Neural cell (in vitro differentiated cells): ENCODE data around the gene ATP11C. TPM values are rescaled to one million over a fixed set of nuclear protein-coding genes. Genes with fewer than 3 reads are reported as not detected.

Experiments
- H2AFZ ChIP-seq: fragments of 200-600, 300-800 bp; sonication (generic), shearing (Covaris generic); 2 replicates; pipeline ENCODE4 v1.6.0; 2014; ENCODE audit warnings: low read depth, mild to moderate bottlenecking, antibody characterized with exemption, low read length, moderate library complexity
- H3F3A ChIP-seq: fragments of 200-600 bp; shearing (Covaris generic); 2 replicates; pipeline ENCODE4 v1.6.1; 2016; ENCODE audit warnings: mild to moderate bottlenecking, moderate library complexity, mixed read lengths, antibody characterized with exemption, low read length; ENCODE audit not compliant: insufficient read depth, poor library complexity, severe bottlenecking
- H3K27ac ChIP-seq: fragments of 200-600, 300-800 bp; sonication (generic), shearing (Covaris generic); 2 replicates; pipeline ENCODE4 v1.5.1; 2014; ENCODE audit warnings: mild to moderate bottlenecking, low read length, moderate library complexity
- H3K27me3 ChIP-seq: fragments of 300-800, 200-600 bp; sonication (generic), shearing (Covaris generic); 2 replicates; pipeline ENCODE4 v1.6.0; 2014; ENCODE audit warnings: mild to moderate bottlenecking, low read depth, low read length, moderate library complexity; ENCODE audit not compliant: insufficient read depth
- H3K36me3 ChIP-seq: fragments of 300-800, 200-600 bp; sonication (generic), shearing (Covaris generic); 2 replicates; pipeline ENCODE4 v1.5.1; 2014; ENCODE audit warnings: mild to moderate bottlenecking, antibody characterized with exemption, low read length, moderate library complexity; ENCODE audit not compliant: insufficient read depth
- H3K4me2 ChIP-seq: fragments of 300-800, 200-600 bp; sonication (generic), shearing (Covaris generic); 2 replicates; pipeline ENCODE4 v1.6.0; 2014; ENCODE audit warnings: mild to moderate bottlenecking, low read length
- H3K4me3 ChIP-seq: fragments of 300-800, 200-600 bp; sonication (generic), shearing (Covaris generic); 2 replicates; pipeline ENCODE4 v1.5.1; 2014; ENCODE audit warnings: mild to moderate bottlenecking, low read length, moderate library complexity
- H3K79me2 ChIP-seq: fragments of 200-600 bp; shearing (Covaris generic); replicated peaks from 2 replicates; pipeline ENCODE4 v1.6.0; 2014; ENCODE audit warnings: mild to moderate bottlenecking, low read length, moderate library complexity; ENCODE audit not compliant: insufficient read depth
- H3K9ac ChIP-seq: fragments of 300-800, 200-600 bp; sonication (generic), shearing (Covaris generic); 2 replicates; pipeline ENCODE4 v1.6.1; 2016; ENCODE audit warnings: mild to moderate bottlenecking, low read length, mixed read lengths
- H3K9me2 ChIP-seq: fragments of 200-600 bp; shearing (Covaris generic); 2 replicates; pipeline ENCODE4 v1.6.1; 2016; ENCODE audit warnings: mild to moderate bottlenecking, low read length, mixed read lengths; ENCODE audit not compliant: insufficient read depth
- H3K9me3 ChIP-seq: fragments of 200-600, 300-800 bp; sonication (generic), shearing (Covaris generic); 2 replicates; pipeline ENCODE4 v1.6.1; 2016; ENCODE audit warnings: mild to moderate bottlenecking, mixed run types, low read length, moderate library complexity, mixed read lengths
- H4K20me1 ChIP-seq: fragments of 200-600 bp; shearing (Covaris generic); 2 replicates; pipeline ENCODE4 v1.6.1; 2016; ENCODE audit warnings: mild to moderate bottlenecking, mixed run types; ENCODE audit not compliant: insufficient read depth
- EP300 ChIP-seq: fragments of 450-650 bp; conservative IDR thresholded peaks from 2 replicates; pipeline ENCODE4 v1.6.1; 2014; ENCODE audit warnings: antibody characterized with exemption, mild to moderate bottlenecking, moderate library complexity; ENCODE audit not compliant: poor library complexity, severe bottlenecking
- EZH2 ChIP-seq: fragments of 200-600, 300-800 bp; shearing (Covaris generic), sonication (generic); IDR thresholded peaks from 2 replicates; pipeline ENCODE4 v1.6.1; 2014; ENCODE audit warnings: antibody characterized with exemption, low read length, borderline replicate concordance, mild to moderate bottlenecking; ENCODE audit not compliant: insufficient read depth, poor library complexity, severe bottlenecking
- MXI1 ChIP-seq: fragments of 450-650 bp; conservative IDR thresholded peaks from 2 replicates; pipeline ENCODE4 v1.6.1; 2014; ENCODE audit warnings: antibody characterized with exemption, mild to moderate bottlenecking; ENCODE audit not compliant: poor library complexity, severe bottlenecking
- POLR2AphosphoS5 ChIP-seq: IDR thresholded peaks from 2 replicates; pipeline ENCODE4 v1.6.1; 2012
- RAD21 ChIP-seq: fragments of 450-650 bp; conservative IDR thresholded peaks from 2 replicates; pipeline ENCODE4 v1.6.1; 2014; ENCODE audit warnings: antibody characterized with exemption, mild to moderate bottlenecking, moderate library complexity
- SMC3 ChIP-seq: fragments of 450-650 bp; conservative IDR thresholded peaks from 2 replicates; pipeline ENCODE4 v1.6.1; 2014; ENCODE audit warnings: antibody characterized with exemption, mild to moderate bottlenecking, moderate library complexity; ENCODE audit not compliant: poor library complexity
- TAF1 ChIP-seq: IDR thresholded peaks from 2 replicates; pipeline ENCODE4 v1.6.1; 2012; ENCODE audit warnings: low read depth
- polyA plus RNA-seq: library from polyadenylated mRNA; depleted of rRNA; stranded (reverse); fragments of >200 nt; gene quantifications from 2 replicates; pipeline ENCODE4 v1.2.3, GENCODE V29; 2014
- TF ChIP-seq, protein P1 (sequence below): fragments of 450-650 bp; IDR thresholded peaks from 2 replicates; pipeline ENCODE4 v1.5.1; 2014; ENCODE audit warnings: antibody characterized with exemption, mild to moderate bottlenecking, moderate library complexity; ENCODE audit not compliant: poor library complexity, severe bottlenecking
- TF ChIP-seq, protein P2 (sequence below): IDR thresholded peaks from 2 replicates; pipeline ENCODE4 v1.6.1; 2012; ENCODE audit warnings: borderline replicate concordance

Gene ATP11C
- polyA plus RNA-seq, 1 donor from 2014 or later: 111 TPM

DNA sequence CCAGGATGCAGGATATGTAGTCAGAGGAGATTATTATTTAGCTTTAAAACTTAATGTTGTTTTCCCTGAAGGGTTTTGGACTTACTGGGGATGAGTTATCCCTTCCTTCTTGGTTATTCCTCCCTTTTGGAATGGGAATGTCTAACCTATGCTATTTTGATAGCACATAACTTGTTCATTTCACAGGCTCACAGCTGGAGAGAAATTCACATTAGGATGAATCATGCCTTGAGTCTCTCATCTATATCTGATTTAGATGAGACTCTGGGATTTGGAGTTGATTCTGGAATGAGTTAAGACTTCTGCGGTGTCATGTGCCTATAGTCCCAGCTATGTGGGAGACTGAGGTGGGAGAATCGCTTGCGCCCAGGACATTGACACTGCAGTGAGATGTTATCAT is 81.1 kb downstream of the ATP11C start:
- Histone ChIP-seq H4K20me1 (no peaks in the 10 kb centered on the region), H3F3A (no peaks in the 10 kb centered on the region), H3K9me2 (no peaks in the 10 kb centered on the region), H3K27ac (no peak overlapping the region), H3K9ac (no peak overlapping the region), H3K4me3 (no peak overlapping the region), H3K9me3 (no peaks in the 10 kb centered on the region), H3K27me3 (no peaks in the 10 kb centered on the region), H3K4me2 (no peak overlapping the region), H2AFZ (no peak overlapping the region), H3K79me2 (no peaks in the 10 kb centered on the region), H3K36me3 (no peaks in the 10 kb centered on the region)
- TF ChIP-seq TAF1 (no peak), EZH2 (no peak), EP300 (no peak), SMC3 (no peak), RAD21 (no peak), MXI1 (no peak)
- TF ChIP-seq, protein P1, sequence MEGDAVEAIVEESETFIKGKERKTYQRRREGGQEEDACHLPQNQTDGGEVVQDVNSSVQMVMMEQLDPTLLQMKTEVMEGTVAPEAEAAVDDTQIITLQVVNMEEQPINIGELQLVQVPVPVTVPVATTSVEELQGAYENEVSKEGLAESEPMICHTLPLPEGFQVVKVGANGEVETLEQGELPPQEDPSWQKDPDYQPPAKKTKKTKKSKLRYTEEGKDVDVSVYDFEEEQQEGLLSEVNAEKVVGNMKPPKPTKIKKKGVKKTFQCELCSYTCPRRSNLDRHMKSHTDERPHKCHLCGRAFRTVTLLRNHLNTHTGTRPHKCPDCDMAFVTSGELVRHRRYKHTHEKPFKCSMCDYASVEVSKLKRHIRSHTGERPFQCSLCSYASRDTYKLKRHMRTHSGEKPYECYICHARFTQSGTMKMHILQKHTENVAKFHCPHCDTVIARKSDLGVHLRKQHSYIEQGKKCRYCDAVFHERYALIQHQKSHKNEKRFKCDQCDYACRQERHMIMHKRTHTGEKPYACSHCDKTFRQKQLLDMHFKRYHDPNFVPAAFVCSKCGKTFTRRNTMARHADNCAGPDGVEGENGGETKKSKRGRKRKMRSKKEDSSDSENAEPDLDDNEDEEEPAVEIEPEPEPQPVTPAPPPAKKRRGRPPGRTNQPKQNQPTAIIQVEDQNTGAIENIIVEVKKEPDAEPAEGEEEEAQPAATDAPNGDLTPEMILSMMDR: no peak
- TF ChIP-seq, protein P2, sequence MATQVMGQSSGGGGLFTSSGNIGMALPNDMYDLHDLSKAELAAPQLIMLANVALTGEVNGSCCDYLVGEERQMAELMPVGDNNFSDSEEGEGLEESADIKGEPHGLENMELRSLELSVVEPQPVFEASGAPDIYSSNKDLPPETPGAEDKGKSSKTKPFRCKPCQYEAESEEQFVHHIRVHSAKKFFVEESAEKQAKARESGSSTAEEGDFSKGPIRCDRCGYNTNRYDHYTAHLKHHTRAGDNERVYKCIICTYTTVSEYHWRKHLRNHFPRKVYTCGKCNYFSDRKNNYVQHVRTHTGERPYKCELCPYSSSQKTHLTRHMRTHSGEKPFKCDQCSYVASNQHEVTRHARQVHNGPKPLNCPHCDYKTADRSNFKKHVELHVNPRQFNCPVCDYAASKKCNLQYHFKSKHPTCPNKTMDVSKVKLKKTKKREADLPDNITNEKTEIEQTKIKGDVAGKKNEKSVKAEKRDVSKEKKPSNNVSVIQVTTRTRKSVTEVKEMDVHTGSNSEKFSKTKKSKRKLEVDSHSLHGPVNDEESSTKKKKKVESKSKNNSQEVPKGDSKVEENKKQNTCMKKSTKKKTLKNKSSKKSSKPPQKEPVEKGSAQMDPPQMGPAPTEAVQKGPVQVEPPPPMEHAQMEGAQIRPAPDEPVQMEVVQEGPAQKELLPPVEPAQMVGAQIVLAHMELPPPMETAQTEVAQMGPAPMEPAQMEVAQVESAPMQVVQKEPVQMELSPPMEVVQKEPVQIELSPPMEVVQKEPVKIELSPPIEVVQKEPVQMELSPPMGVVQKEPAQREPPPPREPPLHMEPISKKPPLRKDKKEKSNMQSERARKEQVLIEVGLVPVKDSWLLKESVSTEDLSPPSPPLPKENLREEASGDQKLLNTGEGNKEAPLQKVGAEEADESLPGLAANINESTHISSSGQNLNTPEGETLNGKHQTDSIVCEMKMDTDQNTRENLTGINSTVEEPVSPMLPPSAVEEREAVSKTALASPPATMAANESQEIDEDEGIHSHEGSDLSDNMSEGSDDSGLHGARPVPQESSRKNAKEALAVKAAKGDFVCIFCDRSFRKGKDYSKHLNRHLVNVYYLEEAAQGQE: no peak

DNA sequence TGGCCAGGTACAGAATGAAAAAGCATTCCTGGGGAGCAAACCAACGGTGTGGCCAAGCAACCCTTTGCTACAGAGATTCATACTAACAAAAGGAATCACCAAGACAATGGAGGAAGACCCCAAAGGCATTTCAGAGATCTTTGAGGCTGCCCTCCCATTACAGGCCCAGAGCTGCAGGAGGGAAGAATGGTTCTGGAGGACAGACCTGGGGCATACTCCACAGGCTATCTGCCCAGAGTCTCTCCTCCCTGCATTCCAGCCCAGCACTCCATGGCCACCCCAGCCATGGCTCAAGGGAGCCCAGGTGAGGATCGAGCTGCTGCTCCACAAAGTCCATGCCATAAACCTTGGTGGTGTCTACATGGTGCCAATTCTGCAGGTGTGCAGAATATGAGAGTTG is 81.9 kb downstream of the ATP11C start:
- Histone ChIP-seq H3K4me2 (no peak overlapping the region), H2AFZ (no peak overlapping the region)

More for the DNA sequence above, 81.9 kb downstream of the ATP11C start:
- Histone ChIP-seq H4K20me1 (no peaks in the 10 kb centered on the region), H3K27me3 (no peaks in the 10 kb centered on the region), H3K79me2 (no peaks in the 10 kb centered on the region), H3K9me2 (no peaks in the 10 kb centered on the region), H3K4me3 (no peak overlapping the region), H3K27ac (no peak overlapping the region), H3K9me3 (no peaks in the 10 kb centered on the region), H3K9ac (no peak overlapping the region), H3F3A (no peaks in the 10 kb centered on the region), H3K36me3 (no peaks in the 10 kb centered on the region)
- no peak for TF ChIP-seq RAD21
- TF ChIP-seq TAF1: no peak
- no peak for TF ChIP-seq SMC3
- no peak for TF ChIP-seq POLR2AphosphoS5
- TF ChIP-seq, protein P1: no peak
- no peak for TF ChIP-seq EP300
- TF ChIP-seq, protein P2: no peak
- no peak for TF ChIP-seq EZH2
- no peak for TF ChIP-seq MXI1
